Measurements from ENCODE around the gene CKMT2.

- TF ChIP-seq CTCF (IDR thresholded peaks at IDR 0.05; ENCODE audit: borderline replicate concordance, extremely low read depth, low read length, poor library complexity, severe bottlenecking) (no peak), EZH2 (IDR thresholded peaks at IDR 0.05; ENCODE audit: borderline replicate concordance, low read depth, low read length, severe bottlenecking) (no peak)
These were observed 1.2 kb downstream of the CKMT2 start for GRCh38 chr5:81234299-81234698.
